Tibial artery (tissue), 4 donors: Measurements from ENCODE around the gene PCSK2.

Experiments used
- DNase-seq, 2 donors: peaks; one replicate each; pipeline ENCODE4 v3.0.0-alpha.2; 2019
- H3K27ac ChIP-seq, 2 donors: fragments of 200-600 bp; sonication (generic) in 1 of 2; 1 replicate in 1 of 2; 2 replicates in 1 of 2; pipeline ENCODE4 v1.5.1; 2018 to 2019; ENCODE audit warnings: mild to moderate bottlenecking in 1 of 2
- H3K27me3 ChIP-seq, 2 donors: fragments of 200-600 bp; sonication (generic) in 1 of 2; one replicate each; pipeline versions ENCODE4 v1.5.1 to v1.6.0; 2016 to 2019
- H3K36me3 ChIP-seq, 3 donors: fragments of 200-600 bp; sonication (generic) in 2 of 3; one replicate each; pipeline ENCODE4 v1.5.1; 2016 to 2019; ENCODE audit warnings: mild to moderate bottlenecking in 2 of 3
- H3K4me1 ChIP-seq, 4 donors: fragments of 200-600 bp; sonication (generic) in 2 of 4; 1 replicate in 3 of 4; 2 replicates in 1 of 4; pipeline ENCODE4 v1.5.1; 2016 to 2019
- H3K4me3 ChIP-seq, 2 donors: fragments of 200-600 bp; sonication (generic) in 1 of 2; 1 replicate in 1 of 2; 2 replicates in 1 of 2; pipeline ENCODE4 v1.5.1; 2018 to 2019; ENCODE audit warnings: mild to moderate bottlenecking in 2 of 2
- H3K9me3 ChIP-seq, 3 donors: fragments of 200-600 bp; sonication (generic) in 1 of 3; one replicate each; pipeline ENCODE4 v1.5.1; 2016 to 2019
- intact Hi-C: fragments of 100-400 bp; cut with DNase I; formaldehyde crosslinking; loops from one replicate; pipeline ENCODE4 v1.15.0; 2023; ENCODE audit warnings: low total_unique reads
- TF ChIP-seq, protein P1 (sequence below), 2 experiments: fragments of 200-600 bp in 1 of 2; fragments of 450-650 bp in 1 of 2; IDR thresholded peaks; one replicate each; pipeline ENCODE4 v1.5.1; 2017 to 2019; ENCODE audit warnings: antibody characterized with exemption in 2 of 2, mild to moderate bottlenecking in 1 of 2, moderate library complexity in 1 of 2

The PCSK2 gene

DNA sequence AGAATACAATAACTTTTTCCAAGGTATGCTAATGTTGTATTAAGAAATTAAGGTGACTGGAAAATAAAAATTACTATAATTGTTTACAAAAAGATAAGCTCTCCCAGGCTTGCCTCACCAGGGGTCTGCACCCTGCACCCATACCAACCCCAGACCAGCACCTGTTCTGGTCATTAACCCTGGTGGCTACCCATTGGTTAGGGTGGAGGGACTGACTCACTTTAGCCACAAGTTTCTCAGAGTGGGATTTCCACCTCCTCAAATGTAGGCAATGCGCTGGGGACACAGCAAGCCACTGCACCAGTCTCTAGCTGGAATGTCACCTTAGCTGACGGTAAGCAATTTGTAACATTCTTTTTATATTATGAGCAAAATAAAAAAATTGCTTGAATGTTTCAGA lies 221.2 kb downstream of the PCSK2 start:
- Histone ChIP-seq H3K4me1 (no peaks in the 10 kb centered on the region), H3K27me3 (peaks cover 0 to 23% of the 10 kb centered on the region in 2 donors), H3K4me3 (no peak overlapping the region), H3K9me3 (no peaks in the 10 kb centered on the region), H3K36me3 (no peaks in the 10 kb centered on the region), H3K27ac (no peak overlapping the region)
- DNase-seq: no peak
- intact Hi-C loops: no loop called here
- TF ChIP-seq, protein P1, sequence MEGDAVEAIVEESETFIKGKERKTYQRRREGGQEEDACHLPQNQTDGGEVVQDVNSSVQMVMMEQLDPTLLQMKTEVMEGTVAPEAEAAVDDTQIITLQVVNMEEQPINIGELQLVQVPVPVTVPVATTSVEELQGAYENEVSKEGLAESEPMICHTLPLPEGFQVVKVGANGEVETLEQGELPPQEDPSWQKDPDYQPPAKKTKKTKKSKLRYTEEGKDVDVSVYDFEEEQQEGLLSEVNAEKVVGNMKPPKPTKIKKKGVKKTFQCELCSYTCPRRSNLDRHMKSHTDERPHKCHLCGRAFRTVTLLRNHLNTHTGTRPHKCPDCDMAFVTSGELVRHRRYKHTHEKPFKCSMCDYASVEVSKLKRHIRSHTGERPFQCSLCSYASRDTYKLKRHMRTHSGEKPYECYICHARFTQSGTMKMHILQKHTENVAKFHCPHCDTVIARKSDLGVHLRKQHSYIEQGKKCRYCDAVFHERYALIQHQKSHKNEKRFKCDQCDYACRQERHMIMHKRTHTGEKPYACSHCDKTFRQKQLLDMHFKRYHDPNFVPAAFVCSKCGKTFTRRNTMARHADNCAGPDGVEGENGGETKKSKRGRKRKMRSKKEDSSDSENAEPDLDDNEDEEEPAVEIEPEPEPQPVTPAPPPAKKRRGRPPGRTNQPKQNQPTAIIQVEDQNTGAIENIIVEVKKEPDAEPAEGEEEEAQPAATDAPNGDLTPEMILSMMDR (IDR thresholded peaks at IDR 0.05): no peak

DNA sequence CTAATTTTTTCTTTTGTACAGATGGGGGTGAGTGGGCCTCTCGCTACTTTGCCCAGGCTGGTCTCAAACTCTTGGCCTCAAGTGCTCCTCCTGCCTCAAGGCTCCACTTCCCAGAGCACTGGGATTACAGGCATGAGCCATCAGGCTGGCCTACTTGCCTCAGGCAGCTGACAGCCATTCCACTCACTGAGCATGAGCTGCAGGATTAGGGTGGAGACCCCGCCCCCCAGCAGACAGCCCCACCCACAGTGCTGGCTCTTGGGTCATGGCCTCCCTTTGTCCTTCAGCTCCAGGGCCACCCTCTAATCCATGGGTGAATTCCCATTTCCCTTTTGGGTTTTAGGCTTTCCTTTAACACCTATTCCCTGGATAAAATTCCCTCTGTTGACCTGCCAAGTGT lies 222.2 kb downstream of the PCSK2 start:
- Histone ChIP-seq H3K4me3 (no peak overlapping the region), H3K27ac (no peak overlapping the region), H3K4me1 (no peaks in the 10 kb centered on the region), H3K9me3 (no peaks in the 10 kb centered on the region), H3K36me3 (no peaks in the 10 kb centered on the region), H3K27me3 (peaks cover 0 to 23% of the 10 kb centered on the region in 2 donors)
- DNase-seq: no peak
- intact Hi-C loops: no loop called here
- TF ChIP-seq, protein P1 (IDR thresholded peaks at IDR 0.05): no peak

DNA sequence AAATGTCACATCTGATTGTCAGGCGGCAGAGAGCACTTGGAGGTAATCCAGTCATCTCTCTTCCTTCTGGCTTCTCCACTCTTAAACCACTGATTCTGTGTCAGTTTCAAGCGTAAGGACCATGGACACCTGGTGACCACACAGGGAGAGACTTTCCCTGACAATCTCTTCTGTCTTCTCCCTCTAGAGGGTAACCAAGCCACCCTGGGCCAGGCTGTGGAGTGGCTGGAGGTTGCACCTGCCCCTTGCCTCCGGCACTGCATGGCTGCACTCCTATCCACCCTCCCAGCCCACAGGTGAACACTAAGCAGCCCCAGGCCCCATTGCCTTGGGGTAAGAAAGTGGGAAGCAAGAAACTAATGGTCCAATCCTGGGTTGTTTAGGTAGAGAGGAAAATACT lies 225.6 kb downstream of the PCSK2 start:
- Histone ChIP-seq H3K9me3 (no peaks in the 10 kb centered on the region), H3K4me3 (no peak overlapping the region), H3K4me1 (no peaks in the 10 kb centered on the region), H3K36me3 (no peaks in the 10 kb centered on the region), H3K27me3 (peaks cover 0 to 31% of the 10 kb centered on the region in 2 donors), H3K27ac (no peak overlapping the region)
- intact Hi-C loops: no loop called here
- TF ChIP-seq, protein P1 (IDR thresholded peaks at IDR 0.05): no peak
- DNase-seq: no peak

DNA sequence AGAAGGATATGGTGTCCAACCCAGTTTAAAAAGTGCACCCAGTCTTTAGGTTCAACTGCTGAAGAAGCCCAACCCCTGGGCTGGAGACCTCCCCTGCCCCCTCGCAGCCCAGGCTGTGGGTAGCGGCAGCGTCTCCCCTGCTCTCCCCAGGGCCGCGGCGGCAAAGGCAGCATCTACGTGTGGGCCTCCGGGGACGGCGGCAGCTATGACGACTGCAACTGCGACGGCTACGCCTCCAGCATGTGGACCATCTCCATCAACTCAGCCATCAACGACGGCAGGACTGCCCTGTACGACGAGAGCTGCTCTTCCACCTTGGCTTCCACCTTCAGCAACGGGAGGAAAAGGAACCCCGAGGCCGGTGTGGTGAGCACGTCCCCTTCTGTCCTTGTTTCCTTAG lies 226.8 kb downstream of the PCSK2 start:
- intact Hi-C loops: no loop called here
- TF ChIP-seq, protein P1 (IDR thresholded peaks at IDR 0.05): no peak
- DNase-seq: no peak
- Histone ChIP-seq H3K36me3 (no peaks in the 10 kb centered on the region), H3K9me3 (no peaks in the 10 kb centered on the region), H3K4me1 (no peaks in the 10 kb centered on the region), H3K27me3 (peaks cover 0 to 31% of the 10 kb centered on the region in 2 donors), H3K4me3 (no peak overlapping the region), H3K27ac (no peak overlapping the region)

DNA sequence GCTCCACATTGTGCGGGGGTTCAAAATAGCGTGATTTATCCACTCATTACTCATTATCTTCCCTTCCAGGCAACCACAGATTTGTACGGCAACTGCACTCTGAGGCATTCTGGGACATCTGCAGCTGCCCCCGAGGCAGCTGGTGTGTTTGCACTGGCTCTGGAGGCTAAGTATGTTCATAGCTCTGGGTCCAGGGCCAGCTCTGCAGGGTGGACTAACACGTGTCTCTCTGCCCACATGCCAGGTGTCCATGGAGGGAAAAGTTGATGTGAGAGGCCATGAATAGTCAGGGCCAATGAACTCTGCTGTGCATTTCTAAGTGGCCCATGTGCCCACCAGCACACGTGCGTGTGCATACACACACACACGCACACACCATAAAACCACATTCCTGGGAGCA lies 229.4 kb downstream of the PCSK2 start:
- no peaks in the 10 kb centered on the region for H3K36me3 ChIP-seq
- H3K27ac ChIP-seq: no peak overlapping the region
- H3K27me3 ChIP-seq: peaks cover 0 to 31% of the 10 kb centered on the region in 2 donors
- H3K4me1 ChIP-seq: no peaks in the 10 kb centered on the region
- no peak overlapping the region for H3K4me3 ChIP-seq
- no peaks in the 10 kb centered on the region for H3K9me3 ChIP-seq
- intact Hi-C loops: no loop called here
- TF ChIP-seq, protein P1 (IDR thresholded peaks at IDR 0.05): no peak
- no peak for DNase-seq

DNA sequence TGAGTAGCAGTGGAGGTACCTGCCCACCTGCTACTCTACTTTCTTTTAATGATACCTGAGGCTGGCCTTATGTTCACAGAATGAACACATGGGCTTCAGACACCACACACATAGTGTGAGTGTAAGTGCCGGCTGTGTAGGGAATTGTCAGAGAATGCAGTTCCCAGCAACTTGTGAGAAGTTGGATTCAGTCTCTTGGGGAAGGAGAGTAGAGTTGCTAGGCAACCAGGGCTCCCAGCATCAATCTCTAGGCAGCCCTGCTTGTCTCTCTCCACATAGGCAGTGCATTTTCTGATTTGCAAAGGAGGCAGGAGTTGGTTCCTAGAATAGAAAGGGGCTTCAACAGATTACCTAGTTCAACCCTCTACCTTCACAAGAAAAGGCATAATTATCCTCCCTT lies 230.2 kb downstream of the PCSK2 start:
- TF ChIP-seq, protein P1 (IDR thresholded peaks at IDR 0.05): no peak

More for the DNA sequence above, 230.2 kb downstream of the PCSK2 start:
- H3K36me3 ChIP-seq: no peaks in the 10 kb centered on the region
- H3K9me3 ChIP-seq: no peaks in the 10 kb centered on the region
- no peak for DNase-seq
- intact Hi-C loops: no loop called here
- peaks cover 0 to 31% of the 10 kb centered on the region in 2 donors for H3K27me3 ChIP-seq
- H3K4me3 ChIP-seq: no peak overlapping the region
- H3K27ac ChIP-seq: no peak overlapping the region
- H3K4me1 ChIP-seq: no peaks in the 10 kb centered on the region
